Transverse colon (tissue), 4 donors: Measurements from ENCODE around the gene VSTM2L. TPM values are rescaled to one million over a fixed set of nuclear protein-coding genes. Genes with fewer than 3 reads are reported as not detected.

ENCODE experiments used
- DNase-seq: peaks from one replicate; pipeline ENCODE4 v3.0.0-alpha.2; 2019
- H3K27ac ChIP-seq, 4 donors: fragments of 200-600 bp; sonication (generic); 2 replicates each; pipeline ENCODE4 v1.5.1; 2016 to 2018; ENCODE audit warnings: inconsistent platforms in 4 of 4
- H3K27me3 ChIP-seq: fragments of 200-600 bp; sonication (generic); 2 replicates; pipeline ENCODE4 v1.5.1; 2017; ENCODE audit warnings: inconsistent platforms
- H3K36me3 ChIP-seq, 4 donors: fragments of 200-600 bp; sonication (generic); 2 replicates each; pipeline ENCODE4 v1.5.1; 2017 to 2019; ENCODE audit warnings: inconsistent platforms in 4 of 4
- H3K4me1 ChIP-seq, 4 donors: fragments of 200-600 bp; sonication (generic); 2 replicates each; pipeline ENCODE4 v1.5.1; 2017 to 2020; ENCODE audit warnings: inconsistent platforms in 4 of 4
- H3K4me3 ChIP-seq, 4 donors: fragments of 200-600 bp; sonication (generic); 1 replicate in 1 of 4; 2 replicates in 3 of 4; pipeline versions ENCODE4 v1.5.1 to v1.6.1; 2017 to 2019; ENCODE audit warnings: inconsistent platforms in 4 of 4
- H3K9me3 ChIP-seq, 2 donors: fragments of 200-600 bp; sonication (generic); 2 replicates each; pipeline ENCODE4 v1.5.1; 2017 to 2019; ENCODE audit warnings: inconsistent platforms in 2 of 2
- EP300 ChIP-seq: sonication (generic); formaldehyde crosslinking; IDR thresholded peaks from one replicate; pipeline ENCODE4 v1.6.1; 2017; ENCODE audit warnings: antibody characterized with exemption, low read depth
- POLR2A ChIP-seq: fragments of 450-650 bp; IDR thresholded peaks from one replicate; pipeline ENCODE4 v1.6.1; 2016; ENCODE audit warnings: antibody characterized with exemption, mild to moderate bottlenecking, moderate library complexity
- POLR2AphosphoS5 ChIP-seq, 3 donors: sonication (generic); formaldehyde crosslinking; IDR thresholded peaks; one replicate each; pipeline ENCODE4 v1.6.1; 2016; ENCODE audit warnings: antibody characterized with exemption in 3 of 3
- WGBS, 2 donors: methylation state at CpG; one replicate each; pipeline ENCODE4 v1.1.5; 2018; ENCODE audit warnings: low coverage in 1 of 2; 5-methylcytosine and 5-hydroxymethylcytosine counted together
- in situ Hi-C, 4 donors: fragments of 200-750 bp; cut with MboI; loops; one replicate each; pipeline versions ENCODE4 v1.15.0 to v1.15.1; 2017; ENCODE audit warnings: low sequenced_read_pairs in 3 of 4, low pct_ligation_motif_present in 1 of 4, low pct_unique_long_range_greater_than_20kb in 1 of 4
- intact Hi-C: fragments of 100-400 bp; cut with DNase I; formaldehyde crosslinking; loops from one replicate; pipeline ENCODE4 v1.15.1; 2023; ENCODE audit warnings: low total_unique reads
- total RNA-seq, 4 donors: library from RNA; depleted of rRNA; stranded (reverse); fragments of >200 nt; gene quantifications; one replicate each; pipeline ENCODE4 v1.1.0, GENCODE V29; 2016
- TF ChIP-seq, protein P1 (sequence below), 5 experiments: fragments of 200-600 bp in 3 of 5; fragments of 450-650 bp in 2 of 5; sonication (generic) in 3 of 5; IDR thresholded peaks; 1 replicate in 2 of 5; 2 replicates in 3 of 5; pipeline ENCODE4 v1.5.1; 2016 to 2017; ENCODE audit warnings: antibody characterized with exemption in 5 of 5, inconsistent platforms in 3 of 5, mild to moderate bottlenecking in 2 of 5, moderate library complexity in 1 of 5

VSTM2L gene
- total RNA-seq, 4 donors from 2014 or later, result 3.0 to 6.6 (median 3.0) TPM; not detected in 1

- in situ Hi-C loops (no loop called here), intact Hi-C loops (no loop called here)
- Histone ChIP-seq H3K4me1 (peaks cover 0 to 15% (median 0%) of the 10 kb centered on the region in 4 donors), H3K27ac (no peak overlapping the region), H3K36me3 (no peaks in the 10 kb centered on the region), H3K4me3 (no peak overlapping the region), H3K27me3 (no peaks in the 10 kb centered on the region), H3K9me3 (no peaks in the 10 kb centered on the region)
- DNase-seq, result no peak
- WGBS, 2 donors, result 87% methylated on average over 9 of the region's 9 CpGs; no CpG with 5 or more reads in 1 of the 2 donors
- TF ChIP-seq POLR2A, result no peak
- no peak for TF ChIP-seq EP300
- TF ChIP-seq, protein P1, sequence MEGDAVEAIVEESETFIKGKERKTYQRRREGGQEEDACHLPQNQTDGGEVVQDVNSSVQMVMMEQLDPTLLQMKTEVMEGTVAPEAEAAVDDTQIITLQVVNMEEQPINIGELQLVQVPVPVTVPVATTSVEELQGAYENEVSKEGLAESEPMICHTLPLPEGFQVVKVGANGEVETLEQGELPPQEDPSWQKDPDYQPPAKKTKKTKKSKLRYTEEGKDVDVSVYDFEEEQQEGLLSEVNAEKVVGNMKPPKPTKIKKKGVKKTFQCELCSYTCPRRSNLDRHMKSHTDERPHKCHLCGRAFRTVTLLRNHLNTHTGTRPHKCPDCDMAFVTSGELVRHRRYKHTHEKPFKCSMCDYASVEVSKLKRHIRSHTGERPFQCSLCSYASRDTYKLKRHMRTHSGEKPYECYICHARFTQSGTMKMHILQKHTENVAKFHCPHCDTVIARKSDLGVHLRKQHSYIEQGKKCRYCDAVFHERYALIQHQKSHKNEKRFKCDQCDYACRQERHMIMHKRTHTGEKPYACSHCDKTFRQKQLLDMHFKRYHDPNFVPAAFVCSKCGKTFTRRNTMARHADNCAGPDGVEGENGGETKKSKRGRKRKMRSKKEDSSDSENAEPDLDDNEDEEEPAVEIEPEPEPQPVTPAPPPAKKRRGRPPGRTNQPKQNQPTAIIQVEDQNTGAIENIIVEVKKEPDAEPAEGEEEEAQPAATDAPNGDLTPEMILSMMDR (IDR thresholded peaks at IDR 0.05), result no peak
- TF ChIP-seq POLR2AphosphoS5 (IDR thresholded peaks at IDR 0.05), result no peak
Measured at GRCh38 chr20:37872161-37872560, 30.8 kb upstream of the VSTM2L start.

GRCh38 chr20:37873884-37874283 is 29.0 kb upstream of the VSTM2L start:
- no peak for DNase-seq
- no peaks in the 10 kb centered on the region for H3K27me3 ChIP-seq
- WGBS, 2 donors, result 94% methylated on average over 11 of the region's 11 CpGs; no CpG with 5 or more reads in 1 of the 2 donors
- in situ Hi-C loops (no loop called here), intact Hi-C loops (no loop called here)
- H3K4me3 ChIP-seq, result no peak overlapping the region
- peaks cover 0 to 4% (median 0%) of the 10 kb centered on the region in 4 donors for H3K4me1 ChIP-seq
- TF ChIP-seq POLR2AphosphoS5 (IDR thresholded peaks at IDR 0.05), result no peak
- TF ChIP-seq, protein P1 (IDR thresholded peaks at IDR 0.05), result no peak
- no peak for TF ChIP-seq EP300
- no peak for TF ChIP-seq POLR2A
- no peaks in the 10 kb centered on the region for H3K9me3 ChIP-seq
- no peaks in the 10 kb centered on the region for H3K36me3 ChIP-seq
- no peak overlapping the region for H3K27ac ChIP-seq

DNA sequence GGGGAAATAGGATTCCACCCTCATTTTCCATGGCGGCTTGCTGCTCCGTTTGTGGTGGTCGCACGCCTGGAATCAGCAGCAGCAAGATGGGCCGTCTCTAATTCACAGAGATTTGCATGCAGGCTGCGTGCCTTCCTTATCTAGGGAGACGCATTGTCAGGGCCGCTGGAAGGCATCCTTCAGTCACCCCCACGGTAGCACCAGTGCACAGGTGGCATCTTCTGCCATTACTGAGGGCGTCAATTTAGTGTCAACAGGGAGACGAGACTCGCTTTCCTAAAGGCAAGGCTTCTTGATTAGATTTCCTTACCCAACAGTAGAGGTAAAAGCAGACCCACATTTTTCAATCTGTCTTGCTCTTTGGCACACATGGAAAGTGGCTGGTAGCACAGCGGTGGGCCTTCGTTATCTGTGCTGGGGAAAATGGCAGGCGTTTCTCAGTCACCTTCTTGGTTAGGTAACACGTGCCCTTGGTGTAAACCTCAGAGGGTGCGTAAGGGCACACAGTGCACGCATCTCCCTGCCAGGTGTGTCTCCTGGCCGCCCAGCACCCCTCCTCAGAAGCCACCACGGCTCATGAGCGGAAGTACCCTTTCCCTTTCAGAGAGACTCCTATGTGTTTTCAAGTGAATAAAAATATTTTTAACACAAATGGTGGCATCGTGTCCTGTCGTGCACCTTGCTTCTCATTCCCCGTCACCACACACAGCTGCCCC is 27.3 kb upstream of the VSTM2L start:
- TF ChIP-seq, protein P1 (IDR thresholded peaks at IDR 0.05), result no peak
- no peak for TF ChIP-seq POLR2AphosphoS5 (IDR thresholded peaks at IDR 0.05)
- no peak for TF ChIP-seq POLR2A
- TF ChIP-seq EP300, result no peak
- Histone ChIP-seq H3K36me3 (no peaks in the 10 kb centered on the region), H3K4me3 (no peak overlapping the region), H3K27me3 (no peaks in the 10 kb centered on the region), H3K27ac (no peak overlapping the region), H3K4me1 (no peaks in the 10 kb centered on the region), H3K9me3 (no peaks in the 10 kb centered on the region)
- intact Hi-C loops (no loop called here), in situ Hi-C loops (no loop called here)
- DNase-seq, result no peak
- 93 to 96% methylated on average over 7 to 24 of the region's 24 CpGs for WGBS, 2 donors

GRCh38 chr20:37876863-37877262 is 26.1 kb upstream of the VSTM2L start:
- TF ChIP-seq, protein P1 (IDR thresholded peaks at IDR 0.05), result no peak
- TF ChIP-seq POLR2A, result no peak
- TF ChIP-seq EP300, result no peak
- no peak for TF ChIP-seq POLR2AphosphoS5 (IDR thresholded peaks at IDR 0.05)
- Histone ChIP-seq H3K4me3 (no peak overlapping the region), H3K27me3 (no peaks in the 10 kb centered on the region), H3K4me1 (no peaks in the 10 kb centered on the region), H3K9me3 (no peaks in the 10 kb centered on the region), H3K27ac (no peak overlapping the region), H3K36me3 (no peaks in the 10 kb centered on the region)
- 72% methylated on average over 6 of the region's 7 CpGs; no CpG with 5 or more reads in 1 of the 2 donors for WGBS, 2 donors
- intact Hi-C loops, result no loop called here
- no peak for DNase-seq
- in situ Hi-C loops, result no loop called here
